ENCODE results near the gene RASA3.

The RASA3 gene

DNA sequence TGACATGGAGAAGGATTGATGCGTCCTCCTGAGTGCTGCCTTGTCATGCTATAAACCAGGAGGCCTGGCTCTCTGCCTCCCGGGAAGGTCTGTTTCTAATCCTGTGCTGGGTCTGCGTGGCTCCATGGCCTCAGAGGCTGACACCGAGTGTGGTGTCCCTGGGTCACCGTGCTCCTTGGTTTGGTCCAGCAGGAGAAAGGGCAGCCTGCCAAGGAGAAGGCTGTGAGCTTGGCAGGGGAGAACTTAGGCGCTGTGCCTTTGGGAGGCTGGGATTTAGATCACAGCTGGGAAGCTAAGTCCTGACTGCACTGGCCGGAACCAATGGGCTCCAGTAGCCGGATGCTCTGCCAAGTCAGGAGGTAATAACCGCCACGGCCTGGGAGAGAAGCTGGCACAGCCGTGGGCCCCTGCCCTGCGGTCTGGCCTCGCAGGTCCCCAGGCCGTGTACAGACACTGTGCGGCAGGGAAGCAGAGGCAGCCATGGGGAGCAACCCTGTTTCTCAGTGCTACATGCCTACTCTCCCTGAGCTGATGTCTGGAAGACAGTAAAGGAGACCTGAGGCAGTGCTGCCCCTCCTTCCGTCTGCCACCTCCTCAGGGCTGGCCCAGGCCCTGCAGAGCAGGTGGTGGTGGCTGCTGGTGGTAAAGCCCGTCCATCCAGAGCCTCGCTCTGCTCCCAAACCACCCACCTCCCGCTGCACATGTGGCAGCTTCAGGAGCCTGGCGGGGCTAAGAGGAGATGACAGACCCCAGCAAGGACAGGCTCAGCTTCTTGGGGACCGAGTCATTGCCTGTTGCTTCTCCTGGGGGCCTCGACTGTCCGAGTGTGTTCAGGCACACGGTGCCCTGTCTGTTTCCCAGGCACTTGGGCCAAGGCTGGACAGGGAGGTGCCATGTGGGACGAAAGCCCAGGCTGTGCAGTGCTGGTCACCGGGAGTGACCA lies 203.5 kb downstream of the RASA3 start:
- Mint-ChIP-seq H3K27me3 (peaks cover 10% of the 10 kb centered on the region), H3K9me3 (no peaks in the 10 kb centered on the region), H3K4me1 (no peaks in the 10 kb centered on the region), H3K4me3 (no peak overlapping the region), H3K27ac (no peak overlapping the region)
- ATAC-seq (no peak), DNase-seq (no peak)
